HUES64 (cell line): ENCODE results near the gene CYFIP1.

Experiments
- H3K27ac ChIP-seq: 2 replicates; pipeline ENCODE4 v1.7.0; 2013; ENCODE audit warnings: low read depth, low read length, inconsistent platforms
- H3K27me3 ChIP-seq: 2 replicates; pipeline ENCODE4 v1.6.1; 2013; ENCODE audit warnings: mild to moderate bottlenecking, low read length; ENCODE audit not compliant: insufficient read depth
- H3K36me3 ChIP-seq: 2 replicates; pipeline ENCODE4 v1.6.1; 2013; ENCODE audit warnings: mild to moderate bottlenecking, low read length; ENCODE audit not compliant: insufficient read depth
- H3K4me1 ChIP-seq: 2 replicates; pipeline ENCODE4 v1.6.1; 2013; ENCODE audit warnings: mild to moderate bottlenecking, low read length, moderate library complexity; ENCODE audit not compliant: insufficient read depth
- H3K4me3 ChIP-seq: 2 replicates; pipeline ENCODE4 v1.5.1; 2013; ENCODE audit warnings: mild to moderate bottlenecking, low read length, moderate library complexity
- H3K9ac ChIP-seq: 2 replicates; pipeline ENCODE4 v1.6.1; 2013; ENCODE audit warnings: mild to moderate bottlenecking, low read depth, low read length
- H3K9me3 ChIP-seq: 2 replicates; pipeline ENCODE4 v1.6.1; 2013; ENCODE audit warnings: low read depth, low read length; ENCODE audit not compliant: insufficient read depth
- WGBS: fragments of 150-250, 120-280 bp; methylation state at CpG from one replicate; pipeline ENCODE4 v1.1.7; 2013; ENCODE audit warnings: missing lambda C conversion rate; 5-methylcytosine and 5-hydroxymethylcytosine counted together

The CYFIP1 gene

DNA sequence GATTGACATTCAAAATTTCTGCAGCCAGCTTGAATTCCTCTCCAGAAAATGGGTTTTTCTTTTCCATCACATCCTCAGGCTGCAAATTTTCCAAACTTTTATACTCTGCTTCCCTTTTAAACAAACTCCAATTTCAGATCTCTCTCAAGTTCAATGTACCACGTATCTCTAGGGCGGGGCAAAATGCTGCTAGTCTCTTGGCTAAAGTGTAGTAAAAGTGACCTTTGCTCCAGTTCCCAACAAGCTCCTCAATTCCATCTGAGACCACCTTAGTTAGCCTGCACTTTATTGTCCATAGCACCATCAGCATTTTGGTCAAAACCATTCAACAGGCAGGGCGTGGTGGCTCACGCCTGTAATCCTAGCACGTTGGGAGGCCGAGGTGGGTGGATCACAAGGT, 95.0 kb downstream of the CYFIP1 start:
- Histone ChIP-seq H3K4me1 (no peaks in the 10 kb centered on the region), H3K36me3 (peaks cover 30% of the 10 kb centered on the region), H3K9ac (no peak overlapping the region), H3K27ac (no peak overlapping the region), H3K4me3 (no peak overlapping the region), H3K9me3 (no peaks in the 10 kb centered on the region), H3K27me3 (no peaks in the 10 kb centered on the region)
- 96% methylated on average over 6 of the region's 6 CpGs for WGBS

DNA sequence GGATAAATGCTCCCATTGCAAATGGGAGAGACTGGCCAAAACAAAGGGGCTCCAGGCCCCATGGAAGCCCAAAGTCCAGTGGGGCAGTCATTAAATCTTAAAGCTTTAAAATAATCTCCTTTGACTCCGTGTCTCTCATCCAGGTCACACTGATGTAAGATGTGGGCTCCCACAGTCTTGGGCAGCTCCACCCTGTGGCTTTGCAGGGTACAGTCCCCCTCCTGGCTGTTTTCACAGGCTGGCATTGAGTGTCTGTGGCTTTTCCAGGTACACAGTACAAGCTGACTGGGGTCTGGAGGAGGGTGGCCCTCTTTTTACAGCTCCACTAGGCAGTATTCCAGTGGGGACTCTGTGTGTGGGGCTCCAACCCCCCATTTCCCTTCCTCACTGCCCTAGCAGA, 95.8 kb downstream of the CYFIP1 start:
- no peaks in the 10 kb centered on the region for H3K9me3 ChIP-seq
- peaks cover 36% of the 10 kb centered on the region for H3K36me3 ChIP-seq
- no peaks in the 10 kb centered on the region for H3K4me1 ChIP-seq
- no peaks in the 10 kb centered on the region for H3K27me3 ChIP-seq
- H3K9ac ChIP-seq: no peak overlapping the region
- WGBS: 81% methylated on average over 1 of the region's 1 CpG
- no peak overlapping the region for H3K4me3 ChIP-seq
- H3K27ac ChIP-seq: no peak overlapping the region

DNA sequence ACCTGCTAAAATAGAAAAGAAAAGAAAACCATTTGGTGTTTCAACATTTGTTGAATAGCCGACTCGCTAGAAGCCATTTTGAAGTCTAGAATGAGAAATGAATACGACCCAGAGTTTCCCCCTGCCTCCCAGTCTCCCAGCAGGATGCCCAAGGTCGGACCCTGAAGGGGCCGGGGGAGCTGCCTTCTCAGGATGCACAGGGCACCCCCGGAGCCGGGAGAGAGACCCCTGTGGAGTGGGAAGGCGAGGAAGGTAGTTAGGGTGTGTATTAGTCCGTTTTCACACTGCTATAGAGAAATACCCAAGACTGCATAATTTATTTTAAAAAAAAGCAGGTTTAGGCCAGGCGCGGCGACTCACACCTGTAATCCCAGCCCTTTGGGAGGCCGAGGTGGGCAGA, 97.0 kb downstream of the CYFIP1 start:
- Histone ChIP-seq H3K4me1 (no peaks in the 10 kb centered on the region), H3K9ac (no peak overlapping the region), H3K27me3 (no peaks in the 10 kb centered on the region), H3K36me3 (peaks cover 43% of the 10 kb centered on the region), H3K27ac (no peak overlapping the region), H3K4me3 (no peak overlapping the region), H3K9me3 (no peaks in the 10 kb centered on the region)
- 87% methylated on average over 11 of the region's 13 CpGs for WGBS

DNA sequence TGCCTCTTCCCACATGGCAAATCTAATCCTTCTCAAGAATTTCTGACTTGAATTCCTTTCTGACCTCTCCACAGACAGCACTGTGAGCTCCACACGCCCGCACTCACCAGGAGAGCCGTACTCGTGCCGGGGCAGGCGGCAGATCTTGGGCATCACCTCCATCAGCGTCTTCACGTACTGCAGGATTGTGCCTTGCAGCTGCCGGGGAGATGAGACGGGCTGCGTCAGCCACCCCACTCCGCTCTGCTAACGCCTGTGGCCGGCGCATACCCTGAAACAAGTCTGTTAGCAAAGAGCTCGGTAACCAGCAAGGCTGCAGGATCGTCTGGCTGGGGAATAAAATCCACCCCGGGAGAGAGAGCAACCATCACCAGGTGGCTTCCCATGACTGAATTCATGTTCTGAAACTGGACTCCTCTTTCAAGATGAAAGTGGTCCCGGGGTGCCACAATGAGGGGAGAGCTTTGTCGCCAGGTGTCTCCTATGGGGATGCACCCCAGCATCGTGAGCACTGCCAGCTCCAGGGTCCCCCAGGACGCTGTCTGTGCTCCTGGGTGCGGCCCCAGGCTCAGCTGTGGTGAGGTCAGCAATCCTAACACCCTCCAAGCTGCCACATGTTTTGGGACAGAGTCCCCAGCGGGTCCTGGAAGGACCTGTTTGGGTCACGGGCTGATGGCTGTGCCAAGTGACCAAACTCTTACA, 98.3 kb downstream of the CYFIP1 start:
- Histone ChIP-seq H3K27me3 (no peaks in the 10 kb centered on the region), H3K4me1 (no peaks in the 10 kb centered on the region), H3K36me3 (peaks cover 55% of the 10 kb centered on the region), H3K9me3 (no peaks in the 10 kb centered on the region), H3K4me3 (no peak overlapping the region), H3K27ac (no peak overlapping the region), H3K9ac (no peak overlapping the region)
- WGBS: 96% methylated on average over 25 of the region's 25 CpGs

DNA sequence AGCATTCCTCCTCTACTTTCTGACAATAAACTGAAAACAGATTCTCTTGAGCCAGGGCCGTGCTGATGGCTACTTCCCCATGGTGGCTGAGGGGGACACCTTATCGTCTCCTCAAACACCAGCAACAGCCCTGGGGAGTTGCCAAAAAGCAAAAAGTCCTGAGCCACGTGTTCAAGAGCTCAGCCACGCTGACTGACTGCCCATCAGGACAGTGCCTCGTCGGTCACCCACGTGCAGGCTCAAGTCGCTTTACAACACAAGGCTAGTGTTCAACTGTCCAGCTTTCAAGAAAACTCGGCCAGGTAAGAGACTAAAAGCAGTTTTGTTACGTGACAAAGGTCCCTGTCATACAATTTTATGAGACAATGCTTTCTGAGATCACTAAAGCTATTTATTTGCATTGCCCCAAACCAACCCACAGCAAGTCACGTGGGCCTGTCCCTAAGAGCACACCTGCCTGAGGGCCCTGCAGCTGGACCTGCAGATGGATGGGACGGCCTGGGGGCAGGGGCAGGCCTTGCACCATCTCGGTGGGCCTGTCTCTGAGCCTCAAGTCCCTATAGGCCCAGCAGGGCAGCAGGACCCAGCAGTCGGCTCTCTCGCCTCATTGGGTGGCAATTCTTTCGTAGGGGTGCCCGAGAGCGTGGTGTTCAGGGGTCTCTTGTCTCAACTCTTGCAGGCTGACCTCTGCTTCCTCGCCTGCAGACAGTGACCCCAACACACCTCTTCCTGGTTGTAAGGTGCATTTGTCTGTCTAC, 99.0 kb downstream of the CYFIP1 start:
- no peak overlapping the region for H3K9ac ChIP-seq
- no peak overlapping the region for H3K27ac ChIP-seq
- WGBS: 95% methylated on average over 19 of the region's 19 CpGs
- H3K27me3 ChIP-seq: no peaks in the 10 kb centered on the region
- peaks cover 54% of the 10 kb centered on the region for H3K36me3 ChIP-seq
- no peaks in the 10 kb centered on the region for H3K4me1 ChIP-seq
- no peaks in the 10 kb centered on the region for H3K9me3 ChIP-seq
- H3K4me3 ChIP-seq: no peak overlapping the region

DNA sequence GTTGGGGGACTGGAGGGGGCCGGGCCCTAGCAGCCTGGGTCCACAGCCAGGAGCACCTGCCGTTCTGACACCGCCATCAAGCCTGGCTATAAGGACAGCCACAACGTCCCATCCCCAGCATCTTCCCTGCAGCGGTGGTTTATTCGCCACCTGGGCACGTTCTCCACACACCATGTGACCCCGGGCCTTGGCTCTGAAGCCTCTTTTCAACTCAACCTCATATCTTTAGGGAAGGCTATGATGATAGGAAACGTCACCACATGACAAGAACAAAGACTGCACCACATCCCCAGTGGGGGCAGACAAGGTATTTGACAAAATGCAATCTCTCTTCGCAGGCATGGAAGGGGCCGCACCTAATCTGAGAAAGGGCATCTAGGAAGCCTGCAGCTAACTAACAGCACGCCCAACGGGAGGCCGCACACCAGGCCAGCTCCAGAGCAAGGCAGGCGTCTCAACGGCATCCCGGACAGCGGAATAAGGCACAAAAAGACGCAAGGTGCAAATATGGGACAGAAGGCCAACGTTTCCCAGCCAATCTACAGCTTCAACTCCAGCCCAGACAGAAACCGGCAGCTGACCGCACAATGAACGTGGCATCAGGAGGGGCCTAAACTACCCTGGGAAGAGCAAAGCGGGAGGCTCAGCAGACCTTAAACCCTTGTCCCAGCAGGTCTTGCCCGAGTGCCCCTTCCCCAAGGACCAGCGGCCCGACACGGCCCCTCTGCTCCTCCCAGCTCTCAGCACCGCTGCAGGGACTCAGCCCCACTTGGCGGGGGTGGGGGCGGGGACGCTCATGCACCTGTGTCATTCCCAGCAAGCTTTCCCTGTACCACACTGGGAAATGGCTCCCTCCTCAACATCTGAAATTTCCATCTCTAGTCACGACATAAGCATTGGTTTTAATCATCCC, 99.8 kb downstream of the CYFIP1 start:
- WGBS: 94% methylated on average over 33 of the region's 33 CpGs
- Histone ChIP-seq H3K9ac (no peak overlapping the region), H3K27me3 (no peaks in the 10 kb centered on the region), H3K36me3 (peaks cover 54% of the 10 kb centered on the region), H3K4me3 (no peak overlapping the region), H3K9me3 (no peaks in the 10 kb centered on the region), H3K4me1 (no peaks in the 10 kb centered on the region), H3K27ac (no peak overlapping the region)

DNA sequence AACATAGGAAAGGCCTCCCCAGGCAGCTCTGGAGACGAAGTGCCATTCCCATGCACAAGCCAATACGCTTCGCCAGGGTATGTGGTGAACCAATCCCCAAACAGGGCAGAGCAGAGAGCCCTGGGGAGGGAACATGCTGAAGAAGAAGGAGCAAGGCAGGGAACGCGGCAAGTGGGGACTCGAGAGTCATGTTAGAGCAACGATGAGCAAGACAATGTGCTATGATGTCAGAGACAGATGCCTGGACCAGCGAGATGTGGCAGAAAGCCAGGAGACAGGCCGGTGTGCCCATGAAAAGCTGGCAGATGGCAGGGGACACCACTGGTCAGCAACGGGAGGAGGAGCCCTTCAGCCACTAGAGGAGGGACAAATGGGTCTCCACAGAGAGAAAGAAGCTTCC, 102.1 kb downstream of the CYFIP1 start:
- WGBS: 95% methylated on average over 10 of the region's 10 CpGs
- Histone ChIP-seq H3K4me1 (peaks cover 6% of the 10 kb centered on the region; the same call in 1 of the 2 replicates), H3K9me3 (no peaks in the 10 kb centered on the region), H3K4me3 (no peak overlapping the region), H3K36me3 (peaks cover 69% of the 10 kb centered on the region), H3K27ac (no peak overlapping the region), H3K9ac (no peak overlapping the region), H3K27me3 (no peaks in the 10 kb centered on the region)

DNA sequence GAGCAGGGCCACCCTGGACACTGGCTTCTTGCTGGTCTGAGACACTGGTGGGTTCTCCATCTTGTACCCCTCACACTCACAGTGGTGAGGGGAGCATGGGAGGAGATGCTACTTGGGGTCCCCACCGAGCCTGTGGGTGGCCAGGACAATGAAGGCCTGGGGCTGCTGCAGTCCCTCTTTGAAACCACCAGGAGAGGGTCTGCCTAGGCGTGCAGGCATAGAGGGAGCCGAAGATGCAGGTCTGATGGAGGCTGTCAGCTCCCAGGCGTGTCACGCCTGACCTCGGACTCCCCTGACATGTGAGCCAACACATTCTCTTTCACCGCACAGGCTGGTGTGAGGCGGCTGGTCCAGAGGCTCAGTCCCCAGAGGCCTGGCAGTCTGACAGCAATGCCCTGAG, 102.6 kb downstream of the CYFIP1 start:
- Histone ChIP-seq H3K4me1 (peaks cover 10% of the 10 kb centered on the region; the same call in 1 of the 2 replicates), H3K9ac (no peak overlapping the region), H3K27ac (no peak overlapping the region), H3K27me3 (no peaks in the 10 kb centered on the region), H3K9me3 (no peaks in the 10 kb centered on the region), H3K36me3 (peaks cover 69% of the 10 kb centered on the region), H3K4me3 (no peak overlapping the region)
- 96% methylated on average over 8 of the region's 8 CpGs for WGBS

DNA sequence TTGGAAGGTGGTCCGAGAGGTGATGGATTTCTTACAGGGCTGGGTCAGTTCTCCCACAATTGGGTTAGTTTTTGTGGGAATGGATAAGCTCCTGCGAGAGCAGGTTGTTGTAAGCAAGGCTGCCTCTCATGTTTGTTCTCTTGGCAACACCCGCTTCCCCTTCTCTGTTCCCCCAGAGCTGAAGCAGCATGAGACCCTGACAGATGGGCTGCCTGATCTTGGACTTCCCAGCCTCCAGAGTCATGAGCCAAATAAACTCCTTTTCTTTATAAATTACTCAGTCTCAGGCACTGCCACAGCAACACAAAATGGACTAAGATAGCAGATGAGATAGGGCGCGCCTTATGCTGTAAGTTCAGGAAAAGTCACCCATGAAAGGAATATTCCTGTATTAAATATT, 103.1 kb downstream of the CYFIP1 start:
- H3K27ac ChIP-seq: no peak overlapping the region

DNA sequence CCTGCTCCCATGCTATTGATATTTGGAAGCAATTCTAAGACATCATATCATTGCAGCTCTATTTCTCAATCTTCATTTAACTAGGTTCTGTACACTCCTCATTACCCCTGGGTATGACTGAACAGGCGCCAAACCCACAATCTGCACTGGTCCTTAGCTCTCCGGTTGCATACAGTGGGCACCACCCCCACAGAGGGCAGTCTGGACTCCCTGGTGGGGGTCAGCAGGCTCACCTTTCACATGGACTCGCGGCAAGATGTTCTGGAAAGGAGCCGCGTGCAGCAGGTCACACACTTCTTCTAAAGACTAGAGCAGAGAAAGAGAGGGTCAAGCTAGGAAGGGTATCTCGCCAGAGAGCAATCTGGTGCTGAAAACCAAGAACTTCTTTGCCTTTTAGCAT, 105.2 kb downstream of the CYFIP1 start:
- no peak overlapping the region for H3K9ac ChIP-seq
- H3K36me3 ChIP-seq: peaks cover 70% of the 10 kb centered on the region
- peaks cover 10% of the 10 kb centered on the region; the same call in 1 of the 2 replicates for H3K4me1 ChIP-seq
- no peaks in the 10 kb centered on the region for H3K9me3 ChIP-seq
- no peaks in the 10 kb centered on the region for H3K27me3 ChIP-seq
- no peak overlapping the region for H3K27ac ChIP-seq
- WGBS: 91% methylated on average over 7 of the region's 7 CpGs
- no peak overlapping the region for H3K4me3 ChIP-seq

More for the DNA sequence above, 103.1 kb downstream of the CYFIP1 start:
- Histone ChIP-seq H3K36me3 (peaks cover 69% of the 10 kb centered on the region), H3K9ac (no peak overlapping the region), H3K9me3 (no peaks in the 10 kb centered on the region), H3K4me1 (peaks cover 10% of the 10 kb centered on the region; the same call in 1 of the 2 replicates), H3K27me3 (no peaks in the 10 kb centered on the region), H3K4me3 (no peak overlapping the region)
- 96% methylated on average over 5 of the region's 5 CpGs for WGBS

DNA sequence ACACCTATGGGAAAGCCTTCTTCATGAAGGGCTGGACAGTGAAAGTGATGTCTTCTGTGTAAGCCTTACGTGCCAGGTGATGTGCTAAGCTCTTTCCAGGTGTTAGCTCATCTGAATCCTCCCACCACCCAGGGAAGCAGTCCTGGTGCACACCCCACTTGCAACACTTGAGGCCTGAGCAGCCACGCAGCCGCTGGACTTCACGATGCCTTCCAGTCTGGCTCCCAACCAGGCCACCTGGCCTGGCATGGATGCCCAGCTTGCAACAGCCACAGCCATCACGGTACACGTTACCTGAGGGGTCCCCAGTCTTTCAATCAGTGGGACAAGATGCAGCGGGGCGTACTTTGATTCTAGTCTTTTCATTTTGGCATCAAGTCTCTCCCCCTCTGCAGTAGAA, 105.9 kb downstream of the CYFIP1 start:
- Histone ChIP-seq H3K27ac (no peak overlapping the region), H3K36me3 (peaks cover 72% of the 10 kb centered on the region), H3K9ac (no peak overlapping the region), H3K4me1 (peaks cover 10% of the 10 kb centered on the region; the same call in 1 of the 2 replicates), H3K9me3 (no peaks in the 10 kb centered on the region), H3K27me3 (no peaks in the 10 kb centered on the region), H3K4me3 (no peak overlapping the region)
- 96% methylated on average over 8 of the region's 8 CpGs for WGBS
